Liver (tissue), 3 donors: Measurements from ENCODE around the gene GAS2L3.

Source experiments
- CTCF ChIP-seq: fragments of 150-350 bp; IDR thresholded peaks from 2 replicates; pipeline ENCODE4 v1.5.1; 2017; ENCODE audit warnings: improper control_type of control experiment, low read depth, low read length; ENCODE audit not compliant: missing input control
- HNF4G ChIP-seq: IDR thresholded peaks from 2 replicates; pipeline ENCODE4 v1.6.1; 2016; ENCODE audit warnings: antibody characterized with exemption
- JUND ChIP-seq, 2 donors: IDR thresholded peaks; 2 replicates each; pipeline ENCODE4 v1.6.1; 2016; ENCODE audit warnings: antibody characterized with exemption in 2 of 2
- MAX ChIP-seq: IDR thresholded peaks from 2 replicates; pipeline ENCODE4 v1.6.1; 2016; ENCODE audit warnings: antibody characterized with exemption
- RAD21 ChIP-seq, 2 donors: IDR thresholded peaks; 2 replicates each; pipeline ENCODE4 v1.6.1; 2016; ENCODE audit warnings: antibody characterized with exemption in 2 of 2, mild to moderate bottlenecking in 2 of 2
- SP1 ChIP-seq: IDR thresholded peaks from 2 replicates; pipeline ENCODE4 v1.6.1; 2018; ENCODE audit warnings: antibody characterized with exemption, mild to moderate bottlenecking
- TAF1 ChIP-seq: conservative IDR thresholded peaks from 2 replicates; pipeline ENCODE4 v1.6.1; 2016; ENCODE audit warnings: antibody characterized with exemption, mild to moderate bottlenecking
- donor health status: healthy.
- donor health status: healthy.

- TF ChIP-seq RAD21 (IDR thresholded peaks at IDR 0.05) (no peak), JUND (IDR thresholded peaks at IDR 0.05) (no peak), CTCF (no peak), HNF4G (no peak), TAF1 (no peak), SP1 (no peak), MAX (no peak)
These were observed 45.5 kb upstream of the GAS2L3 start for GRCh38 chr12:100528034-100528433.
